Measurements from ENCODE around the gene SLC7A5. TPM values are rescaled to one million over a fixed set of nuclear protein-coding genes. Genes with fewer than 3 reads are reported as not detected.
A peak's percentile ranks its signal among the peaks of the same experiment; 100 is the strongest.

Gene SLC7A5
- total RNA-seq, 1 donor from 2014 or later: 249 TPM

DNA sequence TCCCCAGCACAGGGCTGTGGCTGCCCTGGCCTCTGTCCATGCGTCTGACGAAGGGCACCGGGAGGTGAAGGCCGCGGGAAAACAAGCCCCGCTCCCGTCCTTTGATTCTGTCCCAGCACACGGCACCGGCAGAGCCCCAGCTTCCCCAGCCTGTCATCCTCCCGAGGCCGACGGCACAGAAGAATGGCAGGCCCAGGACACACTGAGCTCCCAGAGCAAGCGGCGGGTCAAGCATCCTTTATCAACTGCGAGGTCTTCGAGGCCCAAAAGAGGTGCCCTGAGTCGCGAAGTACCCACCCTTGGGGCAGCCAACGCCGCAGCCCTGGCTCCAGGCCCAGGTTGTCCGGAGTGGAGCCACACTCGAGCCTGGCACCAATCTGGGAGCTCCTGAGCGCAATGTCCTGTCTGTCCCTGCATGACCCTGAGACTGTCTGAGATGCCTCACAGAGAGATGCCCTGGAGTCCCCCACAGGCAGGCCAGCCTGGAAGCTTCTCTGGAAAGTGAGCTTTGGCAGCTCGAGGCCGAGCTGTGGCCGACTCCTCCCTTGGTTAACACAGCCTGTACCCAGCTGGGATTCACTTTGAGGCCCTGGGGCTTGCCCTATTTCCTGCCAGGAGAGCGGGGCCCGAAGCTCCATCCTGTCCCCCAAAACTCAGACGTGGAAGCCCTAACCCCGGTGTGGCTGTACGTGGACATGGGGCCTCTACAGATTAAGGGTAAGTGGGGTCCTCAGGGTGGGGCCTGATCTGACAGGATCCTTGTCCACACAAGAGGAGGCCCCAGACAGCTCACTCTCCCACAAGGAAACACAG, 23.3 kb downstream of the SLC7A5 start:
- TF ChIP-seq, protein P1, sequence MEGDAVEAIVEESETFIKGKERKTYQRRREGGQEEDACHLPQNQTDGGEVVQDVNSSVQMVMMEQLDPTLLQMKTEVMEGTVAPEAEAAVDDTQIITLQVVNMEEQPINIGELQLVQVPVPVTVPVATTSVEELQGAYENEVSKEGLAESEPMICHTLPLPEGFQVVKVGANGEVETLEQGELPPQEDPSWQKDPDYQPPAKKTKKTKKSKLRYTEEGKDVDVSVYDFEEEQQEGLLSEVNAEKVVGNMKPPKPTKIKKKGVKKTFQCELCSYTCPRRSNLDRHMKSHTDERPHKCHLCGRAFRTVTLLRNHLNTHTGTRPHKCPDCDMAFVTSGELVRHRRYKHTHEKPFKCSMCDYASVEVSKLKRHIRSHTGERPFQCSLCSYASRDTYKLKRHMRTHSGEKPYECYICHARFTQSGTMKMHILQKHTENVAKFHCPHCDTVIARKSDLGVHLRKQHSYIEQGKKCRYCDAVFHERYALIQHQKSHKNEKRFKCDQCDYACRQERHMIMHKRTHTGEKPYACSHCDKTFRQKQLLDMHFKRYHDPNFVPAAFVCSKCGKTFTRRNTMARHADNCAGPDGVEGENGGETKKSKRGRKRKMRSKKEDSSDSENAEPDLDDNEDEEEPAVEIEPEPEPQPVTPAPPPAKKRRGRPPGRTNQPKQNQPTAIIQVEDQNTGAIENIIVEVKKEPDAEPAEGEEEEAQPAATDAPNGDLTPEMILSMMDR (IDR thresholded peaks at IDR 0.05): no peak
- no peaks in the 10 kb centered on the region for H3K27me3 Mint-ChIP-seq (ENCODE audit: low read depth)
- H3K27ac Mint-ChIP-seq (ENCODE audit: unreplicated experiment): peak overlapping the region; percentile 61
- H3K4me3 Mint-ChIP-seq (ENCODE audit: unreplicated experiment): no peak overlapping the region
- no peaks in the 10 kb centered on the region for H3K9me3 Mint-ChIP-seq (ENCODE audit: low read depth)
- H3K4me1 Mint-ChIP-seq (ENCODE audit: low read depth): peaks cover 53% of the 10 kb centered on the region
- peaks cover 22% of the 10 kb centered on the region for H3K36me3 Mint-ChIP-seq (ENCODE audit: low read depth)
- no peak for DNase-seq (ENCODE audit: low spot score)

DNA sequence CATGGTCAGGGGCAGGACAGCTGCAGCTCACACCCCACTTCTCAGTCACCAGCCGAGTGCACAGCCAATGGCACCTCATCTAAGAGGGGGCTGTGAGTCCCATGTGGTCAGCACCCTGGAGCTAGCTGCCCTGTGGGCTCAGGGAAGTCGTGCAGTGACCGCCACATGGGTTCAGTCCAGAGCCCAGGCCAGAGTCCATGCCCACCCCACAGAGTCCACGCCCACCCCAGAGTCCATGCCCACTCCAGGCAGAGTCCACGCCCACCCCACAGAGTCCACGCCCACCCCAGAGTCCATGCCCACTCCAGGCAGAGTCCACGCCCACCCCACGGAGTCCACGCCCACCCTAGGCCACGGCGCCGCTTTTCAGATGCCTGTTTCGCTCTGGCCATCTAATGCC, 24.1 kb downstream of the SLC7A5 start:
- Mint-ChIP-seq H3K4me1 (ENCODE audit: low read depth) (peaks cover 46% of the 10 kb centered on the region), H3K4me3 (ENCODE audit: unreplicated experiment) (no peak overlapping the region), H3K27ac (ENCODE audit: unreplicated experiment) (no peak overlapping the region), H3K36me3 (ENCODE audit: low read depth) (peaks cover 18% of the 10 kb centered on the region), H3K9me3 (ENCODE audit: low read depth) (no peaks in the 10 kb centered on the region), H3K27me3 (ENCODE audit: low read depth) (no peaks in the 10 kb centered on the region)
- TF ChIP-seq, protein P1 (IDR thresholded peaks at IDR 0.05): no peak
- no peak for DNase-seq (ENCODE audit: low spot score)

DNA sequence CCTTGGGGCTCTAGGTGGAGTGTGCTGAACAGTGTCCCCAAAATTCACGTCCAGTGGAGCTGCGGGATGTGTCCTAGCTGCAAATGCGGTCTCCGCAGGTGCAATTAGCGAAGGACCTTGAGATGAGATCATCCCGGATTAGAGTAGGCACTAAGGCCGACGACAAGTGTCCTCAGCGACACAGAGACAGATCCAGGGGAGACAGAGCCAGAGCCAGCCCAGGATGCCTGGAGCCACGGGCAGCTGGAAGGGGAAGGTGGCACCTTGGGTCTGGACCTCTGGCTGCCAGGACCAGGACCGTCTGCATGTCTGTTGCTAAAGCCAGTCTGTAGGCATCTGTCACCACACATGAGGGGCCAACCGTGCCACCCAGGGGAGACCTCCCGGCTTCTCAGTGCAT, 24.5 kb downstream of the SLC7A5 start:
- TF ChIP-seq, protein P1 (IDR thresholded peaks at IDR 0.05): no peak
- Mint-ChIP-seq H3K4me3 (ENCODE audit: unreplicated experiment) (no peak overlapping the region), H3K36me3 (ENCODE audit: low read depth) (peaks cover 16% of the 10 kb centered on the region), H3K9me3 (ENCODE audit: low read depth) (no peaks in the 10 kb centered on the region), H3K4me1 (ENCODE audit: low read depth) (peaks cover 42% of the 10 kb centered on the region), H3K27me3 (ENCODE audit: low read depth) (no peaks in the 10 kb centered on the region), H3K27ac (ENCODE audit: unreplicated experiment) (peak overlapping the region; percentile 90)
- DNase-seq (ENCODE audit: low spot score): no peak

DNA sequence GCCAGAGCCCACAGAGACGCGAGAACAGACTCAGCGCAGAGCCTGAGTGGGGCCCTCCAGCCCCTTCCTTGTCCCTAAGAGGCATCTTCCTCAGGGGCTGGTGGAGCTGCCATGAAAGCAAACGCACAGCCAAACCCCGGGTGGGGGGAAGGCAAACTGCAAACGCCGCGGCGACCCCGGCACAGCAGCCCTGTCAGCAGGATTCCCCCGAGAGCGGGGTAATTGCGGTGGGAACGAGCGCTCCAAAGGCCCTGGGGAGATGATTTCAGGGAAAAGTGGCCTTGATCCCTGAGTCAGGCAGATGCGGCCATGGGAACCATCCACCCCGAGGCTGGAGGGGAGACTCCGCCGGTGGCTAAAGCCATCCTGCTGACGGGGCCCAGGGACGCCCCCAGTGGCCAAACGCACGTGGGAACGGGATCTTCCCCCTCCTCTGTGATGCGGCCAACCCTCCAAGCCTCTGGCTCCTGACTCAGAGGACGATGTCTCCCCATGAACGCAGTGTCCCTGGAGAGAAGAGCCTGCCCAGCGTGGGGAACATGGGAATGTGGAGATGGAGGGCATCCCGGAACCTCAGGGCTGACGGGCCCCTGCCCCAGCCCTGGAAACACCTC, 25.1 kb downstream of the SLC7A5 start:
- no peak overlapping the region for H3K4me3 Mint-ChIP-seq (ENCODE audit: unreplicated experiment)
- no peak for DNase-seq (ENCODE audit: low spot score)
- peaks cover 15% of the 10 kb centered on the region for H3K36me3 Mint-ChIP-seq (ENCODE audit: low read depth)
- H3K27ac Mint-ChIP-seq (ENCODE audit: unreplicated experiment): peak overlapping the region; percentile 90
- H3K27me3 Mint-ChIP-seq (ENCODE audit: low read depth): no peaks in the 10 kb centered on the region
- TF ChIP-seq, protein P1 (IDR thresholded peaks at IDR 0.05): peak; percentile 55
- H3K4me1 Mint-ChIP-seq (ENCODE audit: low read depth): peaks cover 41% of the 10 kb centered on the region
- no peaks in the 10 kb centered on the region for H3K9me3 Mint-ChIP-seq (ENCODE audit: low read depth)

DNA sequence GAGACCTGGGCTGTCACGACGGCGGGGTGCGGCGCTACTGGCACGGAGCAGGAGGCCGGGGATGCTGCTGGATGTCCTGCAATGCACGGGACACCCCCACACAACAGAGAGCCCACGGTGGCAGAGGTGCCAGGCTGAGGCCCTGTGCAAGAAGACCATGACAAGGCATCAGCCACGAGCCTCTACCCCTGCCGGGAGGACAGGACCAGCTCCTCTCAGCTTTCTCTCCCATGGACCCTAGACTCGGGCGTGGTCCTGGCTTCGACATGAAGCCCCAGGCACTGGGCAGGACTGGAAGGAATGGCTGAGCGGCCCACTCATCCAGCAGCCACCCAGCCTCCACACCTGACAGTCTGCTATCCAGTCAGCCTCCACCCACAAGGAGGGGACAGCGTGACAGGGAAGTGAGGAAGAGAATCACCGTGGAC, 25.6 kb downstream of the SLC7A5 start:
- TF ChIP-seq, protein P1 (IDR thresholded peaks at IDR 0.05): no peak
- Mint-ChIP-seq H3K27ac (ENCODE audit: unreplicated experiment) (peak overlapping the region; percentile 90), H3K9me3 (ENCODE audit: low read depth) (no peaks in the 10 kb centered on the region), H3K36me3 (ENCODE audit: low read depth) (peaks cover 12% of the 10 kb centered on the region), H3K4me1 (ENCODE audit: low read depth) (peaks cover 41% of the 10 kb centered on the region), H3K4me3 (ENCODE audit: unreplicated experiment) (no peak overlapping the region), H3K27me3 (ENCODE audit: low read depth) (no peaks in the 10 kb centered on the region)
- no peak for DNase-seq (ENCODE audit: low spot score)
